Articular chondrocyte of knee joint (primary cell): Measurements from ENCODE around the gene BBOF1. TPM values are rescaled to one million over a fixed set of nuclear protein-coding genes. Genes with fewer than 3 reads are reported as not detected.

Source experiments
- small RNA-seq: library from RNA; depleted of rRNA; stranded (forward); fragments of <200 nt; gene quantifications from one replicate; pipeline ENCODE3, GENCODE V24; 2012
- total RNA-seq: library from RNA; depleted of rRNA; stranded (reverse); fragments of >200 nt; gene quantifications from 2 replicates; pipeline ENCODE4 v1.2.3, GENCODE V29; 2012

BBOF1 gene, protein sequence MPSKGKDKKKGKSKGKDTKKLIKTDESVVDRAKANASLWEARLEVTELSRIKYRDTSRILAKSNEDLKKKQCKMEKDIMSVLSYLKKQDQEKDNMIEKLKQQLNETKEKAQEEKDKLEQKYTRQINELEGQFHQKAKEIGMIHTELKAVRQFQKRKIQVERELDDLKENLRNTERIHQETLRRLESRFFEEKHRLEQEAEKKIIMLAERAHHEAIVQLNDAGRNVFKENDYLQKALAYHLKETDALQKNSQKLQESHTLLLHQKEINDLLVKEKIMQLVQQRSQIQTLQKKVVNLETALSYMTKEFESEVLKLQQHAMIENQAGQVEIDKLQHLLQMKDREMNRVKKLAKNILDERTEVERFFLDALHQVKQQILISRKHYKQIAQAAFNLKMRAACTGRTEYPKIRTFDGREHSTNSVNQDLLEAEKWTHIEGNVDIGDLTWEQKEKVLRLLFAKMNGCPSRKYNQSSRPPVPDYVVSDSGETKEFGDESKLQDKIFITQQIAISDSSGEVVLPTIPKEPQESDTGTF
- 14.6 and 19.1 TPM in 2 replicates for total RNA-seq

DNA sequence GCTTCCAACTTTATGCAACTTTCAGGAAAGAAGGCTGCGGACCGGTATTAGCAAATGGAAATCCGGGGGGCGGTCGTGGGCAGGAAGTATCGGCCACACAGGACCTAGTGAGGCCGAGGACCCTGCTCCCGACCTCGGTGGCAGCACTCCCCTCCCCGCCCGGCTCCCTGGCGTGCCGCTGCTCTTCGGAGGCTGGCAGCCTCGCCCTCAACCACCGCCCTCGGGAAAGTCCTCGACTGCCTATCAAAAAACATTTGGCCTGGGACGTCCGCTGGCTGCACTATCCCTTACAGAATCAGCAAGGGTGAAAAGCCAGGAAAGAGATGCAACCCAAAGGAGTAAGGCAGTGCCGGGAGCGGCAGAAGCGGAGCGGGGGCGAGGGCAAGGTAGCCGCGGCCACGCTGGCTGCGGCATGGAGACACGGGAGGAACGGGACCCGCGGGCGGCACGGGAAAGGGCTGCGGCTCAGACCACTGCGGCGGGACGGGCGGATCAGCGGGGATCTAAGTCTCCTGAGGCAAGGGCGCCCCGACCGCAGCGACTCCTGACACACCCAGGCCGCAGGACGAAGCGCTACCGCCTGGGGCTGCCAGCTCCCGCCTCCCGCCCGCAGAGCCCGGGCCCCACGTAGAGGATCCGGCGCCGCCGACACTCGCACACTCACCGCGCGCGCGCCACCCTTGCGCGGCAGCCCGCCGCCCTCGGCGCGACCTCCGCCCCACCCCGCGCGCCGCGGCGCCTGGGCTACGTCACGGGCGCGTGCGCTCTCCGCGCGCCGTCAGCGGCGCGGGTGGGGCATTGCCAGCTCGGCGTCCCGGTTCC lies at the start of gene BBOF1, which contains the start of gene ENTPD5:
TSS of gene BBOF1 (plus strand) at position 764 of the 822 bp plus-strand sequence. CDS start 130 bp downstream, outside the sequence.
TSS of gene ENTPD5 (minus strand) at position 703 of the 822 bp plus-strand sequence. CDS start 31,186 bp downstream, outside the sequence.

DNA sequence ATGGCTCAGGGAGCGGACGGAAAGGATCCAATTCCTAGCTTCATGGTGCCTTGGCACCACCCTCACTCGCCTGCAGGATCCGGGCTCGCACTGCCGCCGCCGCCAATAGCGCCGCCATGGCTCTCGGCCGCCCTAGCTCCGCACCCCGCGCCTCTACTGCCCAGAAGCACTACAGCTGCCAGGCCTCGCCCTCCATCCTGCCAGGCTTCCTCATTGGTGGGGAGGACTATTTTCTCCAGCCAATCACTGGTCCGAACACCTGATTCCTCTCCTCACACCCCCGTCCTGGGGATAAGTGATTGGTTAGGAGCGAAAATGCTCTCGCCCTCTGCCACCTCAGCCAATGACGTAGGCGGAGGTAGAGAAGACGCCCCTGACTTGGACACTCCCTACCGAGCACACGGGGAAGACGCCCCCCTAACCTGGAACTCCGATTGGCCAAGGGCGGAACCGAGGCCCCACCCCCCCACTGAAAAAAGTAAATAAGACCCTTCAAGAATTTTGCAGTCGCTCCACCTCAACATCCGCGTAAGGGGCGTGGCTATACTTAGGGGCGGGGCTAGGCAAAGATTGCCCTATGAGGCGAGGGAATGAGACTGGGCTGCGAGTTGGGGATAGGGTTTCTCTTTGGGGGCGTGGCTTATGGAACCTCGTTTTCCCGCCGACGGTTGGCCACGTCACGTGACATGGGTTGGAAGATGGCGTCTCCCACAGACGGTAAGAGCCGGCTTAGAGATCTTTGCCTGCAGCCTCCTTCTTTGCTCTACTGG lies 65.3 kb downstream of the BBOF1 start, which contains the start of the genes ALDH6A1 and LIN52:
TSS of gene ALDH6A1 (minus strand) at position 177 of the 770 bp plus-strand sequence. CDS start at position 118, 59 bp downstream.
TSS of gene LIN52 (plus strand) at position 680 of the 770 bp plus-strand sequence. CDS start at position 699, 19 bp downstream.

Small RNAs within 50 kb of the gene (small RNA-seq; reads per million reads assigned to genes)
- not detected for gene AC005480.2

Other genes with a start within 250 kb of the BBOF1 start
- 8.9 and 10.8 TPM in 2 replicates for gene PTGR2, start 167.5 kb upstream of the BBOF1 start, total RNA-seq
- gene ZNF410, start 132.5 kb upstream of the BBOF1 start, total RNA-seq: 73.8 and 85.0 TPM in 2 replicates
- gene FAM161B, start 69.3 kb upstream of the BBOF1 start, total RNA-seq: 6.4 and 8.4 TPM in 2 replicates
- gene COQ6, start 69.0 kb upstream of the BBOF1 start, total RNA-seq: 13.8 and 17.0 TPM in 2 replicates
- 12.8 and 14.4 TPM in 2 replicates for gene ENTPD5, start 61 bp upstream of the BBOF1 start, total RNA-seq
- 34.4 and 34.8 TPM in 2 replicates for gene ALDH6A1, start 65.1 kb downstream of the BBOF1 start, total RNA-seq
- 6.4 and 9.3 TPM in 2 replicates for gene LIN52, start 65.6 kb downstream of the BBOF1 start, total RNA-seq
- not detected in 2 replicates for gene VSX2, start 220.1 kb downstream of the BBOF1 start, total RNA-seq